Measurements from ENCODE around the gene EPB41L4A.
A peak's percentile ranks its signal among the peaks of the same experiment; 100 is the strongest.

The EPB41L4A gene

DNA sequence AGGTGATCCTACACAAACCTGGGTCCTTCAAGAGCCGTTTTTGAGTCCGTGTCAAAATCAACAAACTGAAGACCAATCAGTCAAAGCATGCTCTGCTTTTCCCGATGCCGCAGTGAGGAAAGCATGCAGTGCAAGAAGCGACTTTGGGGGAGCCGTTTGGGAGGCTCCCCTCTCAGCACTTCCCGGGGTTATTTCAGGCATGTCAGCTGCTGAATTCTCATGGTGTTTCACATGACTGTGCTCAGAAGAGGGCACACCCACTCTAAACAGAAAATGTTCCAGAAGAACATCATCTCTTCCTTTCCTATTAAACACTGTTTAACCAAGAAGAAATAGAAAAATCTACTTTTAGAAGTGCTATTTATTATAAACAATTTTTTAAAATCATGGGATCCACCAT, 125.5 kb downstream of the EPB41L4A start:
- Histone ChIP-seq H3K14ac (ENCODE audit: low read length in 2 of 2) (no peak overlapping the region), H3K9me3 (ENCODE audit: control insufficient read depth, low read length) (peaks cover 9% of the 10 kb centered on the region), H3K4me2 (ENCODE audit: low read length, poor library complexity, severe bottlenecking) (no peak overlapping the region), H3K23ac (ENCODE audit: low read length in 2 of 2) (no peak overlapping the region), H2AFZ (ENCODE audit: low read depth, low read length) (no peak overlapping the region), H3K79me1 (replicated peaks; ENCODE audit: low read length, poor library complexity, severe bottlenecking) (no peaks in the 10 kb centered on the region), H3K4me3 (ENCODE audit: insufficient read depth in 1 of 2, low read depth in 1 of 2, low read length in 2 of 2) (no peak overlapping the region), H3K4me1 (ENCODE audit: control insufficient read depth, insufficient read depth, low read depth, low read length) (peaks cover 1% of the 10 kb centered on the region), H3K18ac (ENCODE audit: low read depth in 1 of 2, low read length in 2 of 2) (no peak overlapping the region), H3K4ac (ENCODE audit: low read depth in 1 of 2, low read length in 2 of 2) (no peak overlapping the region), H3K27ac (ENCODE audit: low read length, poor library complexity, severe bottlenecking) (no peak overlapping the region), H4K8ac (ENCODE audit: low read length) (no peak overlapping the region), H2AK5ac (ENCODE audit: low read length, severe bottlenecking) (no peak overlapping the region), H3K9ac (ENCODE audit: low read length) (peak overlapping the region; percentile 37), H2BK15ac (ENCODE audit: low read depth, poor library complexity, severe bottlenecking) (no peak overlapping the region), H2BK5ac (ENCODE audit: low read depth, low read length, poor library complexity, severe bottlenecking) (no peak overlapping the region), H3K36me3 (ENCODE audit: control insufficient read depth in 1 of 2, insufficient read depth in 2 of 2, low read depth in 1 of 2, low read length in 2 of 2) (no peaks in the 10 kb centered on the region), H3K27me3 (ENCODE audit: control insufficient read depth in 1 of 2, insufficient read depth in 1 of 2, low read length in 2 of 2) (no peaks in the 10 kb centered on the region), H2BK12ac (ENCODE audit: low read length in 2 of 2) (no peak overlapping the region), H4K91ac (ENCODE audit: low read length) (no peak overlapping the region), H2BK120ac (ENCODE audit: low read depth, low read length) (no peak overlapping the region)
- no peak for DNase-seq
- 83% methylated on average over 7 of the region's 7 CpGs for WGBS

DNA sequence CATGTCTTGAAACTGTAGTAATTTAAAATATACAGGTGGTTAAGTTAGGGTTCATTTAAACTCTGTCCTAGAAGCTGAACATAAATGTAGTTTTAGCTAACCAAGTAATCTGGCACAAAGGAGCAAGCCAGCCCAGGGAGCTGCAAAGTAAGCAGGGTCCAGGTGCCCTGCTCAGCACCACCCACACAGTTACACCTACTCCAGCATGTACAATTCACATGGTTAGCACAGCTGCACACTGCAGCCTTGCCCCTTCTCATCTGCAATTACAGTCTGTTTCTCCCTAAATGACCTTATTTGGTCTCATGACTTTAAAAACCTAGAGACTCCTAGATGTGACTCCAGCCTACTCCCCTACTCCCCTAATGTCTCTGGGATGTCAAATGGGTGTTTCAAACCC, 128.4 kb downstream of the EPB41L4A start:
- Histone ChIP-seq H3K9me3 (ENCODE audit: control insufficient read depth, low read length) (no peaks in the 10 kb centered on the region), H3K14ac (ENCODE audit: low read length in 2 of 2) (no peak overlapping the region), H2BK5ac (ENCODE audit: low read depth, low read length, poor library complexity, severe bottlenecking) (no peak overlapping the region), H3K36me3 (ENCODE audit: control insufficient read depth in 1 of 2, insufficient read depth in 2 of 2, low read depth in 1 of 2, low read length in 2 of 2) (no peaks in the 10 kb centered on the region), H2BK12ac (ENCODE audit: low read length in 2 of 2) (no peak overlapping the region), H2AFZ (ENCODE audit: low read depth, low read length) (no peak overlapping the region), H3K4me3 (ENCODE audit: insufficient read depth in 1 of 2, low read depth in 1 of 2, low read length in 2 of 2) (no peak overlapping the region), H3K79me1 (replicated peaks; ENCODE audit: low read length, poor library complexity, severe bottlenecking) (no peaks in the 10 kb centered on the region), H4K8ac (ENCODE audit: low read length) (no peak overlapping the region), H3K27ac (ENCODE audit: low read length, poor library complexity, severe bottlenecking) (no peak overlapping the region), H4K91ac (ENCODE audit: low read length) (no peak overlapping the region), H3K27me3 (ENCODE audit: control insufficient read depth in 1 of 2, insufficient read depth in 1 of 2, low read length in 2 of 2) (no peaks in the 10 kb centered on the region), H3K4me1 (ENCODE audit: control insufficient read depth, insufficient read depth, low read depth, low read length) (peaks cover 1% of the 10 kb centered on the region), H3K4ac (ENCODE audit: low read depth in 1 of 2, low read length in 2 of 2) (no peak overlapping the region), H3K23ac (ENCODE audit: low read length in 2 of 2) (no peak overlapping the region), H2AK5ac (ENCODE audit: low read length, severe bottlenecking) (no peak overlapping the region), H3K4me2 (ENCODE audit: low read length, poor library complexity, severe bottlenecking) (no peak overlapping the region), H2BK120ac (ENCODE audit: low read depth, low read length) (no peak overlapping the region), H3K18ac (ENCODE audit: low read depth in 1 of 2, low read length in 2 of 2) (no peak overlapping the region), H3K9ac (ENCODE audit: low read length) (no peak overlapping the region), H2BK15ac (ENCODE audit: low read depth, poor library complexity, severe bottlenecking) (no peak overlapping the region)
- DNase-seq: no peak

DNA sequence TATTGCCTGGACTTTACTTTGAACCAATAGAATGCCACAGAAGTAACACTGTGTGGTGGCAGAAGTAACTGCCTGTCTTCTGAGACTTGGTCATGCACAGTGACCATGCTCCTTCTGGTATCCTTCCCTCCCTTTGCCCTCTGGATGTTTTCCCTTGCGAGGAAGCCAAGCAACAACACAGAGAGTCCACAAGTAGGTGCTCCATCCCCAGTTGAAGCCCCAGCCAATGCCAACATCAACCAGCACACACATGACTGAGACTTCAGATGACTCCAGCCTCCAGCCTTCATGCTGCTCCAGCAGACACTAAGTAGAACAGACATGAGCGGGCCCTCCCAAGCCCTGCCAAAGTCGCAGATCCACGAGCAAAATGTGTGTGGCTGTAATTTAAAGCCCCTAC, 129.6 kb downstream of the EPB41L4A start:
- Histone ChIP-seq H2BK5ac (ENCODE audit: low read depth, low read length, poor library complexity, severe bottlenecking) (no peak overlapping the region), H3K23ac (ENCODE audit: low read length in 2 of 2) (no peak overlapping the region), H4K91ac (ENCODE audit: low read length) (no peak overlapping the region), H3K36me3 (ENCODE audit: control insufficient read depth in 1 of 2, insufficient read depth in 2 of 2, low read depth in 1 of 2, low read length in 2 of 2) (no peaks in the 10 kb centered on the region), H3K18ac (ENCODE audit: low read depth in 1 of 2, low read length in 2 of 2) (no peak overlapping the region), H3K9ac (ENCODE audit: low read length) (no peak overlapping the region), H2BK120ac (ENCODE audit: low read depth, low read length) (no peak overlapping the region), H2AK5ac (ENCODE audit: low read length, severe bottlenecking) (no peak overlapping the region), H2AFZ (ENCODE audit: low read depth, low read length) (no peak overlapping the region), H3K14ac (ENCODE audit: low read length in 2 of 2) (peak overlapping the region in 1 of 2 experiments; percentile 59), H2BK12ac (ENCODE audit: low read length in 2 of 2) (no peak overlapping the region), H3K4ac (ENCODE audit: low read depth in 1 of 2, low read length in 2 of 2) (no peak overlapping the region), H3K4me1 (ENCODE audit: control insufficient read depth, insufficient read depth, low read depth, low read length) (peaks cover 1% of the 10 kb centered on the region), H2BK15ac (ENCODE audit: low read depth, poor library complexity, severe bottlenecking) (no peak overlapping the region), H3K79me1 (replicated peaks; ENCODE audit: low read length, poor library complexity, severe bottlenecking) (no peaks in the 10 kb centered on the region), H3K4me2 (ENCODE audit: low read length, poor library complexity, severe bottlenecking) (no peak overlapping the region), H3K4me3 (ENCODE audit: insufficient read depth in 1 of 2, low read depth in 1 of 2, low read length in 2 of 2) (no peak overlapping the region), H3K27ac (ENCODE audit: low read length, poor library complexity, severe bottlenecking) (no peak overlapping the region), H4K8ac (ENCODE audit: low read length) (no peak overlapping the region), H3K27me3 (ENCODE audit: control insufficient read depth in 1 of 2, insufficient read depth in 1 of 2, low read length in 2 of 2) (no peaks in the 10 kb centered on the region), H3K9me3 (ENCODE audit: control insufficient read depth, low read length) (no peaks in the 10 kb centered on the region)
- 76% methylated on average over 4 of the region's 4 CpGs for WGBS
- DNase-seq: no peak

DNA sequence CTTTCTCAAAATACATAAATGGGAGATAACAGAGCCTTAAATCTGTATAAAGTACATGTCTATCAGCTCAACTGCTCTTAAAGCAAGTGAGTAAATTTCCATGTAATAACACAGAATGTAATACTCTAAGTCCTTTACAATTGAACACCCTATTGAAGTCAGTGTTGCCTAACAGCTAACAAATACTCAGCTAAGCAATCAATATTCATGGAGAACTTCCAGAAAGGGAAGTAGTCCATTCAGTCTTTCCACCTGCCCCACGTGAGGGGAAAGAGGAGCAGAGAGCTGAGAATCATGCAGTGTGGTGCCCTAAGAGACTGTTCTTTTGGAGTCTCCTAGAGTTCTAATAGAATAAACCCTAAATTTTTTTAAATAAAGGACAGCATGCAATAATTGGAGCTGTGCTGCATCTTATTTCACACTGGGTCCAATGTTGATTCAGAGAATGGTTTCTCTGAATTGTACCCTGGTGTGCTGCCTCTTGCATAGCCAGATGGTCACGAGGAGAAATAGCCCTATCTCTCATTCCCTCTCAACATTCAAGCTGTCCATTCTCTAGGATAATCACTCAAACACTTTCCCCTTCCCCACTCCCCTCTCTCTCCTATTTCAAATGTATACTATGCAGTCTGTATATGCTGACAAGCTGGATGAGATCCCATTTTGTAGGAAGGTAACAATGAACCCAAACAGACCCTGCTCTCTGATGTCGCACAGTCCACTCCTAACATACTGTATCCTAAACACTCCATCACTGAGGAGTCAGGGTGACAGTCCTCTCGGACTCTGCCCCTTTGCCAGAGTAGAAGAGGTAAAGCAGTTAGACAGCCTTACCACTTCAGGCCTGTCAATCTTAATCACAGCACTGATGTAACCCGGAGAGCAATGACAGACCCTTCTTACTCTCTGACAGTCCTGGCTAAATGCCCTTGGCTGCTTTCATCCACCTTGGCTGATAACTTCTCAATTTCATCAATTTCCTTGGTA, 134.8 kb downstream of the EPB41L4A start:
- H3K4me1 ChIP-seq (ENCODE audit: control insufficient read depth, insufficient read depth, low read depth, low read length): no peaks in the 10 kb centered on the region
- no peaks in the 10 kb centered on the region for H3K36me3 ChIP-seq (ENCODE audit: control insufficient read depth in 1 of 2, insufficient read depth in 2 of 2, low read depth in 1 of 2, low read length in 2 of 2)
- no peak overlapping the region for H2BK120ac ChIP-seq (ENCODE audit: low read depth, low read length)
- H2AFZ ChIP-seq (ENCODE audit: low read depth, low read length): no peak overlapping the region
- no peaks in the 10 kb centered on the region for H3K27me3 ChIP-seq (ENCODE audit: control insufficient read depth in 1 of 2, insufficient read depth in 1 of 2, low read length in 2 of 2)
- no peaks in the 10 kb centered on the region for H3K79me1 ChIP-seq (replicated peaks; ENCODE audit: low read length, poor library complexity, severe bottlenecking)
- 84% methylated on average over 4 of the region's 5 CpGs for WGBS
- H3K9me3 ChIP-seq (ENCODE audit: control insufficient read depth, low read length): no peaks in the 10 kb centered on the region
- no peak overlapping the region for H3K9ac ChIP-seq (ENCODE audit: low read length)
- no peak overlapping the region for H2AK5ac ChIP-seq (ENCODE audit: low read length, severe bottlenecking)
- H4K8ac ChIP-seq (ENCODE audit: low read length): no peak overlapping the region
- no peak overlapping the region for H3K23ac ChIP-seq (ENCODE audit: low read length in 2 of 2)
- H3K27ac ChIP-seq (ENCODE audit: low read length, poor library complexity, severe bottlenecking): no peak overlapping the region
- no peak overlapping the region for H3K4ac ChIP-seq (ENCODE audit: low read depth in 1 of 2, low read length in 2 of 2)
- H3K4me3 ChIP-seq (ENCODE audit: insufficient read depth in 1 of 2, low read depth in 1 of 2, low read length in 2 of 2): no peak overlapping the region
- H2BK15ac ChIP-seq (ENCODE audit: low read depth, poor library complexity, severe bottlenecking): no peak overlapping the region
- no peak overlapping the region for H2BK5ac ChIP-seq (ENCODE audit: low read depth, low read length, poor library complexity, severe bottlenecking)
- no peak overlapping the region for H2BK12ac ChIP-seq (ENCODE audit: low read length in 2 of 2)
- no peak overlapping the region for H3K14ac ChIP-seq (ENCODE audit: low read length in 2 of 2)
- no peak for DNase-seq
- no peak overlapping the region for H4K91ac ChIP-seq (ENCODE audit: low read length)
- H3K18ac ChIP-seq (ENCODE audit: low read depth in 1 of 2, low read length in 2 of 2): no peak overlapping the region
- H3K4me2 ChIP-seq (ENCODE audit: low read length, poor library complexity, severe bottlenecking): no peak overlapping the region

Measured in mesenchymal stem cell (in vitro differentiated cells and primary cell).